Endothelial cell of umbilical vein (primary cell): ENCODE measurements around the gene ERCC4. TPM values are rescaled to one million over a fixed set of nuclear protein-coding genes. Genes with fewer than 3 reads are reported as not detected.

Source experiments
- BruUV-seq: library from RNA; stranded (reverse); fragments of 400-500 nt; replicated peaks from 2 replicates; lab custom pipeline; 2021; lab: Mats Ljungman, UMichigan
- CTCF ChIA-PET: fragments of 300-600, 350-600 bp; sonication (Branson Sonifier 250); formaldehyde crosslinking; loops from one replicate; lab custom pipeline; 2021; ENCODE audit warnings: antibody characterized with exemption, inconsistent platforms; lab: Charles Lee
- POLR2A ChIA-PET: fragments of 300-600, 350-600 bp; sonication (Branson Sonifier 250); formaldehyde crosslinking; loops from one replicate; lab custom pipeline; 2021; ENCODE audit warnings: antibody characterized with exemption, inconsistent platforms; lab: Charles Lee
- DNase-seq: peaks from one replicate; pipeline ENCODE4 v3.0.0-alpha.2; 2011; ENCODE audit warnings: low read depth, low spot score
- FAIRE-seq: peaks from 2 replicates; lab custom pipeline; 2011; peaks lifted over from hg19 to GRCh38; lab: Jason Lieb, UNC
- H2AFZ ChIP-seq: 2 replicates; pipeline ENCODE4 v1.6.0; 2012; ENCODE audit warnings: low read depth, low read length, control low read depth, inconsistent platforms
- H3K27ac ChIP-seq: 2 replicates; pipeline ENCODE4 v1.5.1; 2011; ENCODE audit warnings: low read depth, mild to moderate bottlenecking, control low read depth, low read length, moderate library complexity; ENCODE audit not compliant: insufficient read depth
- H3K27me3 ChIP-seq, 2 experiments: 2 replicates each; pipeline versions ENCODE4 v1.6.0 to v1.6.1; 2011; ENCODE audit warnings: low read length in 2 of 2, mixed read lengths in 1 of 2; ENCODE audit not compliant: control insufficient read depth in 2 of 2, insufficient read depth in 2 of 2
- H3K36me3 ChIP-seq, 2 experiments: 2 replicates in 1 of 2; 3 replicates in 1 of 2; pipeline ENCODE4 v1.5.1; 2011; ENCODE audit warnings: low read length in 2 of 2, mild to moderate bottlenecking in 1 of 2, moderate library complexity in 1 of 2; ENCODE audit not compliant: control insufficient read depth in 2 of 2, insufficient read depth in 2 of 2; ENCODE audit errors: extremely low read depth in 1 of 2
- H3K4me1 ChIP-seq: 3 replicates; pipeline ENCODE4 v1.5.1; 2011; ENCODE audit warnings: mild to moderate bottlenecking, low read length; ENCODE audit not compliant: control insufficient read depth, insufficient read depth; ENCODE audit errors: extremely low read depth
- H3K4me2 ChIP-seq: 2 replicates; pipeline ENCODE4 v1.6.1; 2011; ENCODE audit warnings: low read length, control low read depth, mixed read lengths; ENCODE audit not compliant: insufficient read depth
- H3K4me3 ChIP-seq, 3 experiments: fragments of 200-600 bp in 1 of 3; sonication (generic), shearing (Covaris generic) in 1 of 3; replicated peaks in 1 of 3; 2 replicates each; pipeline ENCODE4 v1.5.1; 2011 to 2016; ENCODE audit warnings: control low read depth in 3 of 3, low read length in 3 of 3, mild to moderate bottlenecking in 2 of 3, inconsistent platforms in 1 of 3, low read depth in 1 of 3, moderate library complexity in 1 of 3; ENCODE audit not compliant: insufficient read depth in 1 of 3
- H3K79me2 ChIP-seq: 2 replicates; pipeline ENCODE4 v1.6.0; 2012; ENCODE audit warnings: low read length, inconsistent platforms; ENCODE audit not compliant: control insufficient read depth, insufficient read depth
- H3K9ac ChIP-seq: replicated peaks from 2 replicates; pipeline ENCODE3; 2011; ENCODE audit warnings: low read length, control low read depth; ENCODE audit not compliant: insufficient read depth; ENCODE audit errors: extremely low read depth
- H3K9me1 ChIP-seq: replicated peaks from 3 replicates; pipeline ENCODE4 v1.6.0; 2011; ENCODE audit warnings: mild to moderate bottlenecking, low read length; ENCODE audit not compliant: control insufficient read depth, insufficient read depth; ENCODE audit errors: extremely low read depth
- H3K9me3 ChIP-seq: replicated peaks from 2 replicates; pipeline ENCODE4 v1.5.1; 2012; ENCODE audit warnings: low read length, inconsistent platforms; ENCODE audit not compliant: control insufficient read depth, insufficient read depth
- H4K20me1 ChIP-seq: replicated peaks from 2 replicates; pipeline ENCODE3; 2011; ENCODE audit warnings: mild to moderate bottlenecking, low read length; ENCODE audit not compliant: control insufficient read depth, insufficient read depth; ENCODE audit errors: extremely low read depth
- EZH2 ChIP-seq: IDR thresholded peaks from 2 replicates; pipeline ENCODE4 v1.6.1; 2012; ENCODE audit warnings: borderline replicate concordance, low read depth, mild to moderate bottlenecking, moderate library complexity, low read length, inconsistent platforms; ENCODE audit not compliant: severe bottlenecking
- FOS ChIP-seq: IDR thresholded peaks from 2 replicates; pipeline ENCODE4 v1.6.1; 2011; ENCODE audit warnings: mild to moderate bottlenecking, low read length, moderate library complexity, borderline replicate concordance; ENCODE audit not compliant: insufficient read depth
- GATA2 ChIP-seq: IDR thresholded peaks from 2 replicates; pipeline ENCODE4 v1.7.0; 2011; ENCODE audit warnings: low read depth, mild to moderate bottlenecking, moderate library complexity, mixed read lengths, low read length; ENCODE audit not compliant: insufficient read length, insufficient read depth
- JUN ChIP-seq: IDR thresholded peaks from 2 replicates; pipeline ENCODE4 v1.6.1; 2011; ENCODE audit warnings: borderline replicate concordance, low read depth; ENCODE audit not compliant: insufficient read length, insufficient read depth
- MYC ChIP-seq: IDR thresholded peaks from one replicate; pipeline ENCODE4 v1.6.1; 2011; ENCODE audit warnings: mild to moderate bottlenecking, low read depth, low read length
- POLR2A ChIP-seq: IDR thresholded peaks from 2 replicates; pipeline ENCODE4 v1.6.1; 2012; ENCODE audit warnings: low read depth, mild to moderate bottlenecking, control low read depth, low read length
- POLR2AphosphoS5 ChIP-seq: IDR thresholded peaks from 2 replicates; pipeline ENCODE4 v1.6.1; 2012; ENCODE audit warnings: low read depth, mild to moderate bottlenecking, control low read depth, low read length, moderate library complexity; ENCODE audit not compliant: insufficient read depth
- dilution Hi-C: fragments of 300-500 bp; cut with MboI; formaldehyde crosslinking; loops from one replicate; pipeline ENCODE4 v1.15.0; 2019; ENCODE audit warnings: low sequenced_read_pairs; ENCODE audit not compliant: extremely low pct_ligation_motif_present
- intact Hi-C: fragments of 100-400 bp; cut with micrococcal nuclease; formaldehyde crosslinking; loops from one replicate; pipeline ENCODE4 v1.10.0; 2022
- polyA plus RNA-seq, 4 experiments: library from polyadenylated mRNA; depleted of rRNA in 3 of 4; stranded (reverse) in 3 of 4; unstranded in 1 of 4; fragments of >200 nt; gene quantifications; 2 replicates each; pipeline versions ENCODE4 v1.2.1 to v1.2.3, GENCODE V29; 2011 to 2012; ENCODE audit warnings: missing spikeins in 1 of 4
- total RNA-seq: library from RNA; stranded (reverse); gene quantifications from 2 replicates; pipeline ENCODE4 v1.2.3, GENCODE V29; 2021
- TF ChIP-seq, protein P1 (sequence below): IDR thresholded peaks from 2 replicates; pipeline ENCODE4 v1.6.1; 2011; ENCODE audit not compliant: insufficient read depth, insufficient read length
- TF ChIP-seq, protein P2 (sequence below), 2 donors: IDR thresholded peaks; 1 replicate in 1 of 2; 2 replicates in 1 of 2; pipeline ENCODE4 v1.5.1; 2011; ENCODE audit warnings: low read length in 2 of 2, mild to moderate bottlenecking in 2 of 2, moderate library complexity in 2 of 2, control low read depth in 1 of 2, inconsistent platforms in 1 of 2, low read depth in 1 of 2; ENCODE audit not compliant: insufficient read depth in 1 of 2; ENCODE audit errors: extremely low read depth in 1 of 2

Gene ERCC4
- total and polyA plus RNA-seq, 2 donors (not counting 3 experiments of a cell fraction or from before 2014, with no cell fraction given), result 4.9 to 17.1 TPM

DNA sequence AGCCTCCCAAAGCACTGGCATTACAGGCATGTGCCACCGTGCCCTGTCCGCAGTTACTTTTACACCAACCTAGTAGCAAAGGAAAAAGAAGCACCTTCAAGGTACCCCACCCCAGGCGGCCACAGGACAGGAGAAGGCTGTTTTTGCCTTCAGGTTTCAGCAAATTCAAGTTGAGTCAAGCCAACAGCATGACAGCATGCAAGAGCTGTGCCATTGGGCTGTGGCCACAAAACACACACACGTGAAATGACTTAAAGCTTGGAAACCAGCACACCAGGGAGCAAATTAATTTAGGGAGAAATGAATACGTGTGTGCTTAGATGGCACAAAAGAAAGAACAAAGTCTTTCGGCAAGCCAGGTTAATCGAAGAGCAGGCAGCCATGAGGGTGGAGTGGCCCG, 39.7 kb downstream of the ERCC4 start:
- H3K9ac ChIP-seq, result no peak overlapping the region
- DNase-seq (no peak), FAIRE-seq (no peak)
- no peak overlapping the region for H2AFZ ChIP-seq
- no peaks in the 10 kb centered on the region for H3K9me3 ChIP-seq
- intact Hi-C loops (loop anchor here (5.0 to 10.0 kb wide), 4 partner anchors 43 to 325 kb away; partner anchors contain the start of gene MRTFB), dilution Hi-C loops (no loop called here)
- no peak for TF ChIP-seq JUN
- no peak for TF ChIP-seq FOS
- TF ChIP-seq POLR2A, result no peak
- TF ChIP-seq, protein P1, sequence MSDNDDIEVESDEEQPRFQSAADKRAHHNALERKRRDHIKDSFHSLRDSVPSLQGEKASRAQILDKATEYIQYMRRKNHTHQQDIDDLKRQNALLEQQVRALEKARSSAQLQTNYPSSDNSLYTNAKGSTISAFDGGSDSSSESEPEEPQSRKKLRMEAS, result no peak
- no peak for TF ChIP-seq GATA2
- TF ChIP-seq, protein P2, sequence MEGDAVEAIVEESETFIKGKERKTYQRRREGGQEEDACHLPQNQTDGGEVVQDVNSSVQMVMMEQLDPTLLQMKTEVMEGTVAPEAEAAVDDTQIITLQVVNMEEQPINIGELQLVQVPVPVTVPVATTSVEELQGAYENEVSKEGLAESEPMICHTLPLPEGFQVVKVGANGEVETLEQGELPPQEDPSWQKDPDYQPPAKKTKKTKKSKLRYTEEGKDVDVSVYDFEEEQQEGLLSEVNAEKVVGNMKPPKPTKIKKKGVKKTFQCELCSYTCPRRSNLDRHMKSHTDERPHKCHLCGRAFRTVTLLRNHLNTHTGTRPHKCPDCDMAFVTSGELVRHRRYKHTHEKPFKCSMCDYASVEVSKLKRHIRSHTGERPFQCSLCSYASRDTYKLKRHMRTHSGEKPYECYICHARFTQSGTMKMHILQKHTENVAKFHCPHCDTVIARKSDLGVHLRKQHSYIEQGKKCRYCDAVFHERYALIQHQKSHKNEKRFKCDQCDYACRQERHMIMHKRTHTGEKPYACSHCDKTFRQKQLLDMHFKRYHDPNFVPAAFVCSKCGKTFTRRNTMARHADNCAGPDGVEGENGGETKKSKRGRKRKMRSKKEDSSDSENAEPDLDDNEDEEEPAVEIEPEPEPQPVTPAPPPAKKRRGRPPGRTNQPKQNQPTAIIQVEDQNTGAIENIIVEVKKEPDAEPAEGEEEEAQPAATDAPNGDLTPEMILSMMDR (IDR thresholded peaks at IDR 0.05; ENCODE audit: extremely low read depth in 1 of 2, insufficient read depth in 1 of 2, low read depth in 1 of 2, low read length in 2 of 2), result no peak
- TF ChIP-seq EZH2, result no peak
- no peak for TF ChIP-seq MYC
- no peak for TF ChIP-seq POLR2AphosphoS5
- no peak overlapping the region for H3K4me2 ChIP-seq
- H4K20me1 ChIP-seq, result no peaks in the 10 kb centered on the region
- H3K4me1 ChIP-seq, result peaks cover 16% of the 10 kb centered on the region
- H3K27me3 ChIP-seq, result no peaks in the 10 kb centered on the region
- POLR2A ChIA-PET, result no interaction called here
- H3K27ac ChIP-seq, result no peak overlapping the region
- H3K9me1 ChIP-seq, result no peaks in the 10 kb centered on the region
- H3K79me2 ChIP-seq, result no peaks in the 10 kb centered on the region
- BruUV-seq, result no TSS peak
- CTCF ChIA-PET, result no interaction called here
- no peaks in the 10 kb centered on the region for H3K36me3 ChIP-seq
- H3K4me3 ChIP-seq, result no peak overlapping the region
